H9 (cell line): Measurements from ENCODE around the gene CAMTA1. TPM values are rescaled to one million over a fixed set of nuclear protein-coding genes. Genes with fewer than 3 reads are reported as not detected.

Source experiments
- DNase-seq: peaks from one replicate; pipeline ENCODE4 v3.0.0-alpha.2; 2017
- H2AFZ ChIP-seq: one replicate; pipeline ENCODE4 v1.6.1; 2013; ENCODE audit warnings: mild to moderate bottlenecking, low read length, control low read depth, moderate library complexity
- H2AK5ac ChIP-seq: 2 replicates; pipeline ENCODE4 v1.6.1; 2013; ENCODE audit warnings: low read length, control low read depth, mixed read lengths; ENCODE audit not compliant: insufficient read length
- H2BK120ac ChIP-seq: one replicate; pipeline ENCODE4 v1.6.1; 2013; ENCODE audit warnings: low read depth, mild to moderate bottlenecking, low read length, control low read depth, inconsistent platforms; ENCODE audit not compliant: poor library complexity, severe bottlenecking
- H2BK12ac ChIP-seq: 2 replicates; pipeline ENCODE4 v1.6.1; 2013; ENCODE audit warnings: low read length, control low read depth, mixed read lengths, low read depth; ENCODE audit not compliant: insufficient read length
- H2BK15ac ChIP-seq: 2 replicates; pipeline ENCODE4 v1.6.1; 2013; ENCODE audit warnings: low read depth, low read length, control low read depth
- H2BK20ac ChIP-seq: one replicate; pipeline ENCODE4 v1.6.1; 2013; ENCODE audit warnings: low read depth, mild to moderate bottlenecking, low read length, control low read depth, inconsistent platforms; ENCODE audit not compliant: poor library complexity, severe bottlenecking
- H2BK5ac ChIP-seq: 2 replicates; pipeline ENCODE4 v1.6.1; 2013; ENCODE audit warnings: low read length, control low read depth, mixed read lengths; ENCODE audit not compliant: insufficient read length
- H3K14ac ChIP-seq: 2 replicates; pipeline ENCODE4 v1.6.1; 2013; ENCODE audit warnings: low read length, control low read depth; ENCODE audit not compliant: insufficient read depth
- H3K18ac ChIP-seq: 2 replicates; pipeline ENCODE4 v1.6.1; 2013; ENCODE audit warnings: low read depth, mild to moderate bottlenecking, mixed read lengths, low read length, control low read depth; ENCODE audit not compliant: insufficient read length
- H3K23ac ChIP-seq: 2 replicates; pipeline ENCODE4 v1.6.1; 2013; ENCODE audit warnings: low read length, control low read depth, mixed read lengths, low read depth; ENCODE audit not compliant: insufficient read length
- H3K23me2 ChIP-seq: 2 replicates; pipeline ENCODE4 v1.6.1; 2013; ENCODE audit warnings: low read depth, mild to moderate bottlenecking, mixed read lengths, low read length, control low read depth; ENCODE audit not compliant: insufficient read length, poor library complexity, severe bottlenecking
- H3K27ac ChIP-seq: 2 replicates; pipeline ENCODE4 v1.5.1; 2013; ENCODE audit warnings: low read length, control low read depth, mixed read lengths, low read depth; ENCODE audit not compliant: insufficient read length
- H3K27me3 ChIP-seq: 2 replicates; pipeline ENCODE4 v1.6.1; 2013; ENCODE audit warnings: low read length, control low read depth, inconsistent platforms; ENCODE audit not compliant: insufficient read depth
- H3K4ac ChIP-seq: 2 replicates; pipeline ENCODE4 v1.6.1; 2013; ENCODE audit warnings: low read depth, mild to moderate bottlenecking, control low read depth, inconsistent platforms, low read length, moderate library complexity
- H3K4me1 ChIP-seq: 2 replicates; pipeline ENCODE4 v1.6.1; 2013; ENCODE audit warnings: low read length, control low read depth, inconsistent platforms; ENCODE audit not compliant: insufficient read depth
- H3K4me2 ChIP-seq: 2 replicates; pipeline ENCODE4 v1.6.1; 2013; ENCODE audit warnings: low read length, control low read depth, mixed read lengths; ENCODE audit not compliant: insufficient read length, insufficient read depth
- H3K56ac ChIP-seq: 2 replicates; pipeline ENCODE4 v1.6.1; 2013; ENCODE audit warnings: low read depth, mild to moderate bottlenecking, mixed read lengths, low read length, control low read depth; ENCODE audit not compliant: insufficient read length
- H3K79me1 ChIP-seq: 2 replicates; pipeline ENCODE4 v1.6.1; 2013; ENCODE audit warnings: low read depth, mild to moderate bottlenecking, moderate library complexity, low read length, control low read depth, inconsistent platforms; ENCODE audit not compliant: insufficient read depth, poor library complexity, severe bottlenecking
- H3K79me2 ChIP-seq: 2 replicates; pipeline ENCODE4 v1.6.1; 2013; ENCODE audit warnings: low read length, control low read depth, inconsistent platforms; ENCODE audit not compliant: insufficient read depth
- H3K9ac ChIP-seq: 2 replicates; pipeline ENCODE4 v1.6.1; 2013; ENCODE audit warnings: low read length, control low read depth, mixed read lengths; ENCODE audit not compliant: insufficient read length; ENCODE audit errors: extremely low read depth
- H3K9me3 ChIP-seq: one replicate; pipeline ENCODE4 v1.6.1; 2013; ENCODE audit warnings: low read depth, low read length, inconsistent platforms; ENCODE audit not compliant: control insufficient read depth
- H3T11ph ChIP-seq: one replicate; pipeline ENCODE4 v1.6.1; 2013; ENCODE audit warnings: mild to moderate bottlenecking, low read length, control low read depth, inconsistent platforms
- H4K20me1 ChIP-seq: one replicate; pipeline ENCODE4 v1.6.1; 2013; ENCODE audit not compliant: control insufficient read depth, insufficient read length, insufficient read depth
- H4K5ac ChIP-seq: 2 replicates; pipeline ENCODE4 v1.6.1; 2013; ENCODE audit warnings: low read depth, mild to moderate bottlenecking, mixed read lengths, low read length, control low read depth; ENCODE audit not compliant: insufficient read length
- H4K8ac ChIP-seq: replicated peaks from 2 replicates; pipeline ENCODE4 v1.6.1; 2013; ENCODE audit warnings: low read length, control low read depth, mixed read lengths, low read depth; ENCODE audit not compliant: insufficient read length
- H4K91ac ChIP-seq: 2 replicates; pipeline ENCODE4 v1.6.1; 2013; ENCODE audit warnings: low read depth, mild to moderate bottlenecking, moderate library complexity, mixed read lengths, low read length, control low read depth; ENCODE audit not compliant: insufficient read length
- H3K27ac Mint-ChIP-seq, 3 experiments: 2 replicates in 2 of 3; 3 replicates in 1 of 3; pipeline ENCODE4 v1.8.0; 2020 to 2021; ENCODE audit warnings: mixed read lengths in 3 of 3, mild to moderate bottlenecking in 1 of 3, moderate library complexity in 1 of 3
- H3K27me3 Mint-ChIP-seq: 2 replicates; pipeline ENCODE4 v1.8.0; 2021; ENCODE audit warnings: low read depth, mild to moderate bottlenecking, moderate library complexity, mixed read lengths
- H3K36me3 Mint-ChIP-seq, 3 experiments: 2 replicates in 2 of 3; 3 replicates in 1 of 3; pipeline ENCODE4 v1.8.0; 2020 to 2021; ENCODE audit warnings: low read depth in 3 of 3, mixed read lengths in 3 of 3; ENCODE audit not compliant: insufficient read depth in 1 of 3
- H3K4me1 Mint-ChIP-seq, 2 experiments: 2 replicates each; pipeline ENCODE4 v1.8.0; 2020; ENCODE audit warnings: mixed read lengths in 2 of 2
- H3K4me3 Mint-ChIP-seq, 2 experiments: 2 replicates in 1 of 2; 3 replicates in 1 of 2; pipeline ENCODE4 v1.8.0; 2020 to 2021; ENCODE audit warnings: mild to moderate bottlenecking in 2 of 2, mixed read lengths in 2 of 2, moderate library complexity in 1 of 2
- H3K9me3 Mint-ChIP-seq, 2 experiments: 2 replicates in 1 of 2; 3 replicates in 1 of 2; pipeline ENCODE4 v1.8.0; 2020; ENCODE audit warnings: mild to moderate bottlenecking in 2 of 2, mixed read lengths in 2 of 2, moderate library complexity in 1 of 2
- WGBS: extraction: QIAGEN DNeasy Blood & Tissue Kit; methylation state at CpG from one replicate; pipeline ENCODE4 v1.1.7; 2013; ENCODE audit warnings: missing lambda C conversion rate, low lambda C conversion rate, mixed read lengths; ENCODE audit not compliant: insufficient read length; ENCODE audit errors: extremely low coverage; 5-methylcytosine and 5-hydroxymethylcytosine counted together
- total RNA-seq: library from RNA; stranded (reverse); gene quantifications from 2 replicates; pipeline ENCODE4 v1.2.1, GENCODE V29; 2021
- TF ChIP-seq, protein P1 (sequence below): fragments of 200-600 bp; sonication (generic); conservative IDR thresholded peaks from 3 replicates; pipeline ENCODE4 v1.8.0; 2021; ENCODE audit warnings: antibody characterized with exemption, mild to moderate bottlenecking

The CAMTA1 gene
- total RNA-seq, 1 experiment from 2014 or later = 115 TPM

- no peak overlapping the region for H2BK5ac ChIP-seq
- no peak overlapping the region for H2BK12ac ChIP-seq
- Mint-ChIP-seq H3K4me1 (peaks cover 13 to 16% of the 10 kb centered on the region in 2 experiments), H3K4me3 (no peak overlapping the region), H3K27ac (peak overlapping the region in 2 of 3 experiments; percentile 13 to 16; a peak in 1 of 7 replicates), H3K9me3 (peaks cover 3 to 4% of the 10 kb centered on the region in 2 experiments; a peak in 3 of 5 replicates), H3K36me3 (0 out of 7 replicates have a peak, but pooled peaks cover 0 to 2% (median 0%) of the 10 kb centered on the region in 3 experiments), H3K27me3 (no peaks in the 10 kb centered on the region; the same call in 1 of the 2 replicates)
- no peak overlapping the region for H3K23ac ChIP-seq
- no peak overlapping the region for H3K56ac ChIP-seq
- no peaks in the 10 kb centered on the region for H3K79me2 ChIP-seq
- no peak overlapping the region for H2AK5ac ChIP-seq
- TF ChIP-seq, protein P1, sequence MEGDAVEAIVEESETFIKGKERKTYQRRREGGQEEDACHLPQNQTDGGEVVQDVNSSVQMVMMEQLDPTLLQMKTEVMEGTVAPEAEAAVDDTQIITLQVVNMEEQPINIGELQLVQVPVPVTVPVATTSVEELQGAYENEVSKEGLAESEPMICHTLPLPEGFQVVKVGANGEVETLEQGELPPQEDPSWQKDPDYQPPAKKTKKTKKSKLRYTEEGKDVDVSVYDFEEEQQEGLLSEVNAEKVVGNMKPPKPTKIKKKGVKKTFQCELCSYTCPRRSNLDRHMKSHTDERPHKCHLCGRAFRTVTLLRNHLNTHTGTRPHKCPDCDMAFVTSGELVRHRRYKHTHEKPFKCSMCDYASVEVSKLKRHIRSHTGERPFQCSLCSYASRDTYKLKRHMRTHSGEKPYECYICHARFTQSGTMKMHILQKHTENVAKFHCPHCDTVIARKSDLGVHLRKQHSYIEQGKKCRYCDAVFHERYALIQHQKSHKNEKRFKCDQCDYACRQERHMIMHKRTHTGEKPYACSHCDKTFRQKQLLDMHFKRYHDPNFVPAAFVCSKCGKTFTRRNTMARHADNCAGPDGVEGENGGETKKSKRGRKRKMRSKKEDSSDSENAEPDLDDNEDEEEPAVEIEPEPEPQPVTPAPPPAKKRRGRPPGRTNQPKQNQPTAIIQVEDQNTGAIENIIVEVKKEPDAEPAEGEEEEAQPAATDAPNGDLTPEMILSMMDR = no peak
- H3K18ac ChIP-seq = no peak overlapping the region
- H3K9me3 ChIP-seq = no peaks in the 10 kb centered on the region
- no peak overlapping the region for H4K91ac ChIP-seq
- no peak overlapping the region for H3K4me2 ChIP-seq
- no peak overlapping the region for H3K4ac ChIP-seq
- no peak overlapping the region for H3T11ph ChIP-seq
- H2BK20ac ChIP-seq = no peak overlapping the region
- H3K9ac ChIP-seq = no peak overlapping the region
- no peak overlapping the region for H2BK120ac ChIP-seq
- H3K23me2 ChIP-seq = no peaks in the 10 kb centered on the region
- no peak overlapping the region for H4K8ac ChIP-seq
- no peaks in the 10 kb centered on the region for H4K20me1 ChIP-seq
- WGBS = no CpG with 5 or more reads among the region's 22 CpGs
- no peak for DNase-seq
- H4K5ac ChIP-seq = no peak overlapping the region
- H3K27ac ChIP-seq = no peak overlapping the region
- H2BK15ac ChIP-seq = no peak overlapping the region
- H3K14ac ChIP-seq = no peak overlapping the region; the same call in 1 of the 2 replicates
- H3K27me3 ChIP-seq = no peaks in the 10 kb centered on the region
- 0 out of 2 replicates have a peak, but pooled peaks cover 2% of the 10 kb centered on the region for H3K4me1 ChIP-seq
- no peak overlapping the region for H2AFZ ChIP-seq
- no peaks in the 10 kb centered on the region for H3K79me1 ChIP-seq
Observed at GRCh38 chr1:7247791-7248548, 462.7 kb downstream of the CAMTA1 start.
